Measurements from ENCODE around the gene LARGE1.

- TF ChIP-seq BHLHE40 (IDR thresholded peaks at IDR 0.05; ENCODE audit: low read depth, low read length) (no peak), POLR2A (IDR thresholded peaks at IDR 0.05; ENCODE audit: low read depth, low read length) (no peak), CTCF (conservative IDR thresholded peaks at IDR 0.05; ENCODE audit: low read depth, low read length) (no peak), RCOR1 (IDR thresholded peaks at IDR 0.05; ENCODE audit: insufficient replicate concordance, low read length) (no peak), CEBPB (IDR thresholded peaks at IDR 0.05; ENCODE audit: low read depth, low read length) (no peak), MXI1 (IDR thresholded peaks at IDR 0.05; ENCODE audit: borderline replicate concordance, low read depth, low read length) (no peak), RAD21 (IDR thresholded peaks at IDR 0.05; ENCODE audit: low read length) (no peak)
- TF ChIP-seq, protein P1, sequence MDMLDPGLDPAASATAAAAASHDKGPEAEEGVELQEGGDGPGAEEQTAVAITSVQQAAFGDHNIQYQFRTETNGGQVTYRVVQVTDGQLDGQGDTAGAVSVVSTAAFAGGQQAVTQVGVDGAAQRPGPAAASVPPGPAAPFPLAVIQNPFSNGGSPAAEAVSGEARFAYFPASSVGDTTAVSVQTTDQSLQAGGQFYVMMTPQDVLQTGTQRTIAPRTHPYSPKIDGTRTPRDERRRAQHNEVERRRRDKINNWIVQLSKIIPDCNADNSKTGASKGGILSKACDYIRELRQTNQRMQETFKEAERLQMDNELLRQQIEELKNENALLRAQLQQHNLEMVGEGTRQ (IDR thresholded peaks at IDR 0.05; ENCODE audit: low read depth, low read length) = no peak
Measured at GRCh38 chr22:33697640-33698039, 222.6 kb downstream of the LARGE1 start.

All from IMR-90 (cell line).